COLO829 (cell line): ENCODE results near the gene OTOR.

ENCODE experiments used
- DNase-seq: peaks from one replicate; pipeline ENCODE4 v3.0.0; 2012; ENCODE audit warnings: low spot score

Gene OTOR

GRCh38 chr20:16748308-16748900, at the start of gene OTOR:
Gene OTOR (plus strand): TSS chr20:16748358. CDS start chr20:16748402, 44 bp downstream.
- no peak for DNase-seq

GRCh38 chr20:16699293-16699692, 48.9 kb upstream of the OTOR start:
- no peak for DNase-seq

GRCh38 chr20:16701296-16701695, 46.9 kb upstream of the OTOR start:
- DNase-seq, result peak; percentile 50

- DNase-seq, result no peak
Observed at GRCh38 chr20:16703570-16703969, 44.6 kb upstream of the OTOR start.

- no peak for DNase-seq
Observed at GRCh38 chr20:16707674-16708073, 40.5 kb upstream of the OTOR start.

- peak; percentile 76 for DNase-seq
Observed at GRCh38 chr20:16708602-16709001, 39.6 kb upstream of the OTOR start.

GRCh38 chr20:16709017-16709416, 39.1 kb upstream of the OTOR start:
- DNase-seq, result peak; percentile 58

- DNase-seq, result no peak
Observed at GRCh38 chr20:16710781-16711180, 37.4 kb upstream of the OTOR start.

- DNase-seq, result no peak
Observed at GRCh38 chr20:16711661-16712258, 36.4 kb upstream of the OTOR start.

GRCh38 chr20:16712511-16712947, 35.6 kb upstream of the OTOR start:
- peak; percentile 97 for DNase-seq

- DNase-seq, result no peak
Observed at GRCh38 chr20:16713066-16713465, 35.1 kb upstream of the OTOR start.

- DNase-seq, result no peak
Observed at GRCh38 chr20:16714242-16714641, 33.9 kb upstream of the OTOR start.

- no peak for DNase-seq
Observed at GRCh38 chr20:16714751-16715150, 33.4 kb upstream of the OTOR start.

- no peak for DNase-seq
Observed at GRCh38 chr20:16719421-16719820, 28.7 kb upstream of the OTOR start.

GRCh38 chr20:16729080-16729479, 19.1 kb upstream of the OTOR start:
- no peak for DNase-seq

- peak; percentile 99 for DNase-seq
Observed at GRCh38 chr20:16729565-16730460, 18.3 kb upstream of the OTOR start, which contains the start of gene SNRPB2. Gene SNRPB2 (plus strand): TSS chr20:16730026. CDS start chr20:16731703, 1,677 bp downstream.

- no peak for DNase-seq
Observed at GRCh38 chr20:16732506-16733152, 15.5 kb upstream of the OTOR start.

- DNase-seq, result no peak
Observed at GRCh38 chr20:16740365-16741072, 7.6 kb upstream of the OTOR start.

- no peak for DNase-seq
Observed at GRCh38 chr20:16744178-16744807, 3.9 kb upstream of the OTOR start.

GRCh38 chr20:16745204-16745603, 3.0 kb upstream of the OTOR start:
- DNase-seq, result no peak

- DNase-seq, result no peak
Observed at GRCh38 chr20:16747291-16747811, 807 bp upstream of the OTOR start.
